ENCODE measurements around the gene ZNF195. TPM values are rescaled to one million over a fixed set of nuclear protein-coding genes. Genes with fewer than 3 reads are reported as not detected.
"Not testable (repeated sequence)": the region's sequence is repeated elsewhere in the genome, so short reads cannot be mapped to it uniquely, and the experiment has no call there.

The ZNF195 gene
- total RNA-seq, 1 experiment from 2014 or later = 47.7 TPM

- DNase-seq (ENCODE audit: low read depth, low spot score); H3K9me3 ChIP-seq (ENCODE audit: control insufficient read depth in 1 of 2, insufficient read depth in 1 of 2, low read depth in 1 of 2, low read length in 2 of 2); BruUV-seq (replicated peaks); H3K9me2 ChIP-seq (ENCODE audit: insufficient read depth); POLR2A ChIA-PET; H3K4me3 ChIP-seq (replicated peaks in 1 of 2; ENCODE audit: low read depth in 1 of 2, low read length in 2 of 2); H3K27ac ChIP-seq (ENCODE audit: low read depth, low read length); H3K27me3 ChIP-seq (ENCODE audit: insufficient read depth, low read length); H3K4me1 ChIP-seq (ENCODE audit: control insufficient read depth in 1 of 2, insufficient read depth in 2 of 2, low read length in 2 of 2); H4K20me1 ChIP-seq (ENCODE audit: insufficient read depth); RAD21 ChIA-PET (ENCODE audit: low non-redundant PET in 1 of 2, low total read pairs in 2 of 2, uncharacterized antibody in 2 of 2, unreplicated experiment in 2 of 2); H3K36me3 ChIP-seq (ENCODE audit: control insufficient read depth in 1 of 2, insufficient read depth in 2 of 2, low read length in 2 of 2); H3K9ac ChIP-seq (ENCODE audit: low read length); H3K4me2 ChIP-seq (ENCODE audit: low read length); H3K79me2 ChIP-seq (ENCODE audit: insufficient read depth, low read length); ATAC-seq; H2AFZ ChIP-seq (ENCODE audit: low read depth, low read length, poor library complexity, severe bottlenecking); intact Hi-C loops (cut with micrococcal nuclease): not testable (repeated sequence)
- CTCF ChIA-PET = interaction anchor here (1.4 kb wide), 1 partner anchor 19 kb away, joined by 3 read pairs; no protein-coding TSS in a partner anchor
Measured at GRCh38 chr11:3428076-3428475, 49.1 kb upstream of the ZNF195 start.

DNA sequence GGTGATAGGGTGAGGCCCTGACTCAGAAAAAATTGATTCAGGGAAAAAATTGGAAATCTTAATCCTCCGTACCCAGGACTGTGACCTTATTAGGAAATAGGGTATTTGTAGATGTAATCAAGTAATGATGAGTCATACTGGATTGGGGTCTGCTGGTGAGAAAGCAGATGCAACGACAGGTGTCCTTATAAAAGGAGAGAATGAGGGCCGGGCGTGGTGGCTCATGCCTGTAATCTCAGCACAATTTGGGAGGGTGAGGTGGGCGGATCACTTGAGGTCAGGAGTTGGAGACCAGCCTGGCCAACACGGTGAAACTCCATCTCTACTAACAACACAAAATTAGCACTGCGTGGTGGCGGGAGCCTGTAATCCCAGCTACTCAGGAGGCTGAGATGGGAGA is 47.6 kb upstream of the ZNF195 start:
- H4K20me1 ChIP-seq (ENCODE audit: insufficient read depth); H3K9me2 ChIP-seq (ENCODE audit: insufficient read depth); H3K79me2 ChIP-seq (ENCODE audit: insufficient read depth, low read length); H3K9me3 ChIP-seq (ENCODE audit: control insufficient read depth in 1 of 2, insufficient read depth in 1 of 2, low read depth in 1 of 2, low read length in 2 of 2); H3K36me3 ChIP-seq (ENCODE audit: control insufficient read depth in 1 of 2, insufficient read depth in 2 of 2, low read length in 2 of 2); H3K4me3 ChIP-seq (replicated peaks in 1 of 2; ENCODE audit: low read depth in 1 of 2, low read length in 2 of 2); BruUV-seq (replicated peaks); RAD21 ChIA-PET (ENCODE audit: low non-redundant PET in 1 of 2, low total read pairs in 2 of 2, uncharacterized antibody in 2 of 2, unreplicated experiment in 2 of 2); H3K27ac ChIP-seq (ENCODE audit: low read depth, low read length); POLR2A ChIA-PET; H3K4me2 ChIP-seq (ENCODE audit: low read length); H3K4me1 ChIP-seq (ENCODE audit: control insufficient read depth in 1 of 2, insufficient read depth in 2 of 2, low read length in 2 of 2); intact Hi-C loops (cut with micrococcal nuclease); H3K27me3 ChIP-seq (ENCODE audit: insufficient read depth, low read length); H2AFZ ChIP-seq (ENCODE audit: low read depth, low read length, poor library complexity, severe bottlenecking); ATAC-seq; DNase-seq (ENCODE audit: low read depth, low spot score); H3K9ac ChIP-seq (ENCODE audit: low read length): not testable (repeated sequence)
- CTCF ChIA-PET = interaction anchor here (1.4 kb wide), 1 partner anchor 18 kb away, joined by 3 read pairs; no protein-coding TSS in a partner anchor

DNA sequence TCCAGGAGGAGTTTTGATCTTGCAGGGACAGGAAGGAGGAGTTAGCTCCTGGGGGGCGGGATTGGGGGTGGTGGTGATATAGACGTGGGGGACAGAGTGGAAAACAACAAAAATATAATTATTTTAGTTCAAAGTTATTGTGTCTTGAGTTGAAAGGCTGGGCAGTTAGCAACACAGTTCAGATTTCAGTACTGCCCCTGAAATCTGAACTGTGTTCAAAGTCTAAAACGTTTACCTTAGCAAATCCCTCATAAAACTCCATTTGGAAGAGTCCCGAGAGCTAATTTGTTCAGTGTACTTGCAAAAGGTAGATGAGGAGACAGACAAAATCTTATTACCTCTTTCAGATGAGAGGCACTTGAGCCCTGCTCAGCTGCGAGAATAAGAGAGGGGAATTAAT is 45.0 kb upstream of the ZNF195 start:
- CTCF ChIA-PET; RAD21 ChIA-PET (ENCODE audit: low non-redundant PET in 1 of 2, low total read pairs in 2 of 2, uncharacterized antibody in 2 of 2, unreplicated experiment in 2 of 2); H3K27ac ChIP-seq (ENCODE audit: low read depth, low read length); H4K20me1 ChIP-seq (ENCODE audit: insufficient read depth); H3K9ac ChIP-seq (ENCODE audit: low read length); H3K27me3 ChIP-seq (ENCODE audit: insufficient read depth, low read length); BruUV-seq (replicated peaks); H3K9me2 ChIP-seq (ENCODE audit: insufficient read depth); H3K79me2 ChIP-seq (ENCODE audit: insufficient read depth, low read length); H2AFZ ChIP-seq (ENCODE audit: low read depth, low read length, poor library complexity, severe bottlenecking); DNase-seq (ENCODE audit: low read depth, low spot score); H3K36me3 ChIP-seq (ENCODE audit: control insufficient read depth in 1 of 2, insufficient read depth in 2 of 2, low read length in 2 of 2); H3K9me3 ChIP-seq (ENCODE audit: control insufficient read depth in 1 of 2, insufficient read depth in 1 of 2, low read depth in 1 of 2, low read length in 2 of 2); ATAC-seq; intact Hi-C loops (cut with micrococcal nuclease); POLR2A ChIA-PET: not testable (repeated sequence)
- Histone ChIP-seq H3K4me2 (ENCODE audit: low read length) (peak overlapping the region; percentile 95), H3K4me3 (replicated peaks in 1 of 2; ENCODE audit: low read depth in 1 of 2, low read length in 2 of 2) (peak overlapping the region; percentile 45 to 58; a peak in 2 of 4 replicates), H3K4me1 (ENCODE audit: control insufficient read depth in 1 of 2, insufficient read depth in 2 of 2, low read length in 2 of 2) (peaks cover 0 to 21% of the 10 kb centered on the region in 2 experiments; a peak in 2 of 4 replicates)

All from HCT116 (cell line).